GM21367 (cell line): ENCODE measurements around the gene STUM.

ENCODE experiments used
- ATAC-seq: cut with Tn5 transposase; IDR thresholded peaks from one replicate; pipeline ENCODE4 v1.9.1; 2021; ENCODE audit not compliant: unreplicated experiment

The STUM gene

GRCh38 chr1:226624526-226624925, 76.0 kb downstream of the STUM start:
- no peak for ATAC-seq

GRCh38 chr1:226625326-226625725, 76.8 kb downstream of the STUM start:
- ATAC-seq, result no peak

GRCh38 chr1:226625832-226626576, 77.4 kb downstream of the STUM start:
- ATAC-seq, result no peak

- ATAC-seq, result peak; percentile 91
Observed at GRCh38 chr1:226626577-226626956, 78.0 kb downstream of the STUM start.

- no peak for ATAC-seq
Observed at GRCh38 chr1:226627050-226627755, 78.6 kb downstream of the STUM start.

GRCh38 chr1:226627924-226628611, 79.5 kb downstream of the STUM start:
- no peak for ATAC-seq

- ATAC-seq, result no peak
Observed at GRCh38 chr1:226628612-226629155, 80.1 kb downstream of the STUM start.

- no peak for ATAC-seq
Observed at GRCh38 chr1:226629210-226629895, 80.8 kb downstream of the STUM start.

- ATAC-seq, result no peak
Observed at GRCh38 chr1:226629896-226630550, 81.5 kb downstream of the STUM start.

GRCh38 chr1:226630592-226630991, 82.0 kb downstream of the STUM start:
- ATAC-seq, result no peak

GRCh38 chr1:226631229-226632000, 82.9 kb downstream of the STUM start:
- no peak for ATAC-seq

GRCh38 chr1:226632169-226632879, 83.8 kb downstream of the STUM start:
- no peak for ATAC-seq

GRCh38 chr1:226632922-226633351, 84.4 kb downstream of the STUM start:
- no peak for ATAC-seq

GRCh38 chr1:226633541-226634165, 85.1 kb downstream of the STUM start:
- no peak for ATAC-seq

- peak; percentile 80 for ATAC-seq
Observed at GRCh38 chr1:226634166-226634588, 85.6 kb downstream of the STUM start.

- no peak for ATAC-seq
Observed at GRCh38 chr1:226634611-226635246, 86.2 kb downstream of the STUM start.

- no peak for ATAC-seq
Observed at GRCh38 chr1:226635456-226635941, 86.9 kb downstream of the STUM start.

- no peak for ATAC-seq
Observed at GRCh38 chr1:226636847-226637096, 88.2 kb downstream of the STUM start.
